NCI-H2196 treated with DMSO at 0.1 percent for 48 hours (cell line): ENCODE data around the gene UBE2V1.

Source experiments
- DNase-seq: peaks from one replicate; lab custom pipeline; 2025; ENCODE audit not compliant: unreplicated experiment; lab: John Stamatoyannopoulos, UW

The UBE2V1 gene

DNA sequence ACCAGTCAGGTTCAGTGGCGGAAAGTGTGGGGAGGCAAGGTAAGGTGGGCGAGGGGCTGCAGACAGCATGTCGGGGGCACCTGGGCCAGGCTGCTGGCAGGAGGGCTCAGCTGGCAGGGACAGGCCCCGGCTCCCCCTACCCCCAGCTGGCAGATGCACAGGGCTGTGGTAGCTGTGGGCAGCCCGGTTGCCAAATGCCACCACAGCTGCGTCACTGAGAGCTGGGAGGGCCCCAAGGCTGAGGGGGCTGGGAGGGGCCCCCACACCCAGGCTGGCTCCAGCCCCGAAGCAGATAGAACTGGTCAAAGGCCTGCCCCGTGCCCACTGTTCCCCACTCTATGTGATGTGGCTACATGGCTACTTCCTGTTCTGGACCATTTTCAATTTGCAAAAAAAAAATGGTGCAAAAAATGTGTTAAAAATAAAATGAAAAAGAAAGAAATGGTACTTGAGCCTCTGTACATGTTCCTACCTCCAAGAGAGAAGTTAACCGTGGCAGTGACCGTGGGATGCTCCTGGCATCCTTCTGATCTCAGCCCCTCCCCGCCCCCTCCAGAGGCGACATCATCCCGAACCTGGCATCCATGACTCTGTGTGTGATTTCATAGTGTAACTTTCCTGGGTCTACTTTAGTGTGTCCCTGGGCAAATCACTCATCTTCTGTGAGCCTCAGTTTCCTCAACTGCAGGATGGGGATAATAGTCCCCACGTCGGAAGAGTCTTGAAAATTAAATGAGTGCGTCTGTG is 64.4 kb downstream of the UBE2V1 start:
- no peak for DNase-seq

DNA sequence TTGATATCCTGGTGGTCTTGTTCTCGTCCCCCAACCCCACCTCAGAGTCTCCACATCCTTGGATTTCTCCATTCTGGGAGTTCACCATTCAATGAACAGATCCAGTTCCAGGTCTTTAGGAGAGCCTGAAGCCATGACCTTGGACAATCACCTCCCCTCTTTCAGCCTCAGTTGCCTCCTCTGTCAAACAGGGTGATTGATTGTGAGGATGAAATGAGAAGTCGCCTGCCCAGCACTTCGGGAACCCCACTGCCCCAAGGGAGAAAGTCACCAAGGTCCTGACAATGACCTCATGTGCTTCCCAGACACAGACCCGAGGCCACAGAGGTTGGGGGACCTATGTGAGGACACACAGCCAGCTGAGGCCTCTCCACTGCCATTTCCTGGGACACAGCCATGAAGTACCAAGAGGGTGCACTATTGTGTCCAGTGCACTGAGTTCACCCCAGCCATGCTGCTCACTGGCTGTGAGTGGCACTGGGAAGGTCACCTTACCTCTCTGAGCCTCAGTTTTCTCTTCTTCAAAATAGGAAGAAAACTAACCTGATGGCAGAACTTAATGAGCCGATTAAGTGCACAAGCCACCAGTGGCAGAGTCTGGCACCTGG is 68.5 kb downstream of the UBE2V1 start:
- no peak for DNase-seq

DNA sequence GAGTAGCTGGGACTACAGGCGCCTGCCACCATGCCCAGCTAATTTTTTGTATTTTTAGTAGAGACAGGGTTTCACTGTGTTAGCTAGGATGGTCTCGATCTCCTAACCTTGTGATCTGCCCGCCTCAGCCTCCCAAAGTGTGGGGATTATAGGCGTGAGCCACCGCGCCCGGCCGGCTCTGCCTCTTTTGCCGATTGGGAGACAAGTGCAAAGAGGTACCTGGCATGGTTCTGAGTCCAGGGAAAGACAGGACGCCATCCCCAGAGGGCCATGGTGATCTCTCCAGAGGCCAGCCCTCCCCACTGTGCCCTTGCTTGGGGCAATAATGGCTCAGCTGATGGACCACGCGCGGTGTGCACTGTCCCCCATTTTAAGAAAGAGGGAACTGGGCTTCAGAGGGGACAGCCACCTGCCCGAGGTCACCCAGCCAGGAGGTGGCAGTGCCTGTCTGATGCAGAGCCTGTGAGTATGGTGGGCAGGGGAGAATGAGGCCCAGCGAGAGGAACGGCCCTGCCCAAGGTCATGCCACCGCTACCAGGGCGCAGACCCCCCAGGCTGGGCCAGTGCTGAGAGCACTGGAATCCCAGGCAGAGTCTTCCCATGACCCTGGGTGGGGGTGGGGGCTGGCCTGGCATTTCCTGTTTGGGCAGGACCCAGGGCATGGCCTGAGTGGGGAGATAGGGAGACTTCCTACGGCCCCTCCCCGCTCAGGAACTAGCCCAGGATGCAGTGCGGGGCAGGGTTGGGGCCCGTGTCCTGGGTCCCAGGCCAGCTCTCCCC is 69.2 kb downstream of the UBE2V1 start:
- no peak for DNase-seq

DNA sequence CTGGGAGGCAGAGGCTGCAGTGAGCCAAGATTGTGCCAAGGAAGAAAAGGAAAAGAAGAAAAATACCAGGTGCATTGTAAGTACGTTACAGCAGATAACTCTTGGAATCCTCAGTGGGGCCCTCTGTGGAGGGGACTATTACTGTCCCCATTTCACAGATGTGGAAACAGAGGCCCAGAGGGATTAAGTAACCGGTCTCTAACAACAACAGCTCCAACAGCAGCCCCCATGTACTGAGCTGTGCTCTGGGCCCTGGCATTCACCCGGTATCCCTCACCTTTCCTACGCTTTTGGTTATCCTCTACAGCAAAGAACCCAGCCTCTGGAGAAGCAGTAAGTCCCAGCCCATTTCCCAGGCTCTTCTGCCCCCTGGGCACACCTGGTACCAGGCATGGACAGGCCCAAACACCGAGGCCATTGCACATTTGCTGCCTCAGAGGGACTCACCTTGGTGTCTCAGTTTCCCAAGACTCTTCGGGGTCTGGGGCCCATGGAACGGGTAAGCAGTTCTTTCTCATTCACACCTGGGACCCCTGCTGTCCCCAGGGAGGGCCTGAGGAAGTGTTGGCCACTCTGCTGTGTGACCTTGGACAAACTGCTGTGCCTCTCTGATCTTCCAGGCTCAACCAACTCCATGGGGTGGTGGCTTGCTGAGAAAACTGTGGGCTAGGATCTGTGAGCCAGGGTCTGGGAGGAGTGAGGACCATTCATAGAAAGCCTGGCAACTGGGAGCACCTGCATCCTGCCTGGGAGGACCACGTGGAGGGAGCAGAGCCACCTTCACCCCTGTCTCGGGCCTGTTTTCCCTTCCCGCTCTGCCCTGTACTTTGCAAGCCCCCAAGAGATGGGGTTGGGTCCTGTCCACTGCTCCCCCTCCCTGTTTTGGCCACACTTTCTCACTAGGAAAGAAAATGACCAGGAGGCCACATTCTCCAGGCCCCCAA is 70.3 kb downstream of the UBE2V1 start:
- DNase-seq: no peak

DNA sequence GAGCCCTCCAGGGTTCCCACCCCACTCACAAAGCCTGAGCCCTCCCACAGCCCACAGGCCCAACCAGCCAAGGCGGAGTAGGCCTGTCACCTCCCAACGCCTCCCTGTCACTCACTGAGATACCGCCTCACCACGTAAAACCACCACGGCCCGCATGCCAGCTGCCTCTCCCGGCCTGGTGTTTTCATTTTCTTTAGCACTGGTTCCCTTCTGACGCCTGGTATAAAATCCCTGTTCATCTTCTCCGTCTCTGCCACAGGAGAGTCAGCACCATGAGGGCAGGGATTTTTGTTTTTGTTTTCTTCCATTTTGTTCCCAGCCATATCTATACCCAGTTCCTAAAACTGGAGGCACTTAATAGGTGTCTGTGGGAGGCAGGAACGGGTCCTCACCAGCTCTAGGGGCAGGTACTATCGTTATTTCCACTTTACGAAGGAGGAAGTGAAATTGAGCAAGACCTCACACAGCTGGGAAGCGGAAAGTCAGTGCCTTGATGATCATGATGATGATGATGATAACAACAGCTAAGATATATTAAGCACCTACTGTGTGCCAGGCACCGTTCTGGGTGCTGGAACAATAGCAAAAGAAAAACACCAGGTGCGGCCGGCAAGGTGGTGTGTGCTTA is 71.6 kb downstream of the UBE2V1 start:
- no peak for DNase-seq

DNA sequence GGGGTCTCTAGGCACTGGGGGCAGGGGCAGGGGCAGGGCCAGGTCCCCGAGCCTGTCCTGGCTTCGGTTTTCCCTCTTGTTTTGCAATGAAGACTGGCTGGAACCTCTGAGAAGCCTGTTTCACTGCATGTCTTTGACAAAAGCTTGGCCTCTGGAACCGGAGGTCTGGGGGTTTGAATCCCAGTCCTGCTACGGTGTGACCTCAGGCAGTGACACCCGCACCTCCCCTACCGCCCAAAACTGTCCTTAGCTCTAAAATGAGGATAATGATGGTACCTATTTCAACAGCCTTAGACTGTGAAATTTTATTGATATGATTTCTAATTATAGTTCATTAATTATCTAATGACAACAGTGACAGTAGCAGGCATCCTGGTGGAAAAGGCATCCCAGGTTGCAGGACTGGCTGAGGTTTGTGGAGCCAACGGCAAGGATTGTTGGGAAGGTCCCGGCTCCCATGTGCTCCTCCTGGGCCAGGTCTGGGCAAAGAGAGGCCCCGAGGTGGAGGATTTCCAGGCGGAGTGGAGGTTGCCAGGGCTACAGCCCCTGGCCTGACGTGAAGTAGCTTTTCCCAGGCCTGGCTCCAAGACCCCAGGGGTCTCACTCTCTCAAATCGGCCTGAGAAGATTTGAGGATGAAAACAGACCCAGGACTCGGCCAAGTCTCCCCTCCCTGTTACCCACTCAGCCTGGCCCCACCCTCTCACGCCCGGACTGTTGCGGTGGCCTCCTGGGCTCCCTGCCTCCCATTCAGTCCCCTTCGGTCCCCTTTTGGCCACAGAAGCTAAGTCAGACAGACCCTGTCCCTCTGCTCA is 72.3 kb downstream of the UBE2V1 start:
- no peak for DNase-seq

DNA sequence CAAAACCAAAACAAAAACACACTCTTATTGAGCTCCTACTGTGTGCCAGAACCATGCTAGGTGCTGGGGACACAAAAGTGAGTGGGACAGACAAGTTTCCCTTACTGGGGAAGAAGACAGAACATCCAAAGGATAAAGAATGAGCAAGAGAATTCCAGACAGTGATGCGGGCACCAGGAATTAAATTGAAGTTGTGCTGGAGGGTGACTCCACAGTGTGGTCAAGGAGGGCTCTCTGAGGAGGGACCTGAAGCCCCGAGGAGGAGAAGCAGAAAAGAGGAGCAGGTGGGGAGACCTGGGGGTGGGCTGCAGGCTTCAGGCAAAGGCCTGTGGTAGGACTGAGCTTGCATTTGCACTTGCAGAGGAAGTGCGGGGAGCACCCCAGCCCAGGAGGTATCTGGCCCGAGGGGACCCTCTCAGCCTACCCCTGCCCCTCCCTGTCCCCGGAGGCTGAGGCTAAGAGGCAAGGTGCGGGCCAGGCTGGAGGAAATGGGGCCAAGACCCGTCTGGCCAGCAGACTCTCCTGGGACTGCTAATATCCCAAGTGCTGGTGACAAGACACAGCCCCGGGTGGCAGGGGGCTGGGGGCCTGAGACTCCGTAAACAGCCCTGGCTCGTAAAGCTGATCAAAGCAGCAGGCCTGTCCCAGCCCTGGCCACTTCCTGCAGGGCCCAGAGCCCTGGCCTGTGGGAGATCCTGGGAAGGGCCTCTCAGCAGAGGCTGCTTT is 73.1 kb downstream of the UBE2V1 start:
- no peak for DNase-seq

DNA sequence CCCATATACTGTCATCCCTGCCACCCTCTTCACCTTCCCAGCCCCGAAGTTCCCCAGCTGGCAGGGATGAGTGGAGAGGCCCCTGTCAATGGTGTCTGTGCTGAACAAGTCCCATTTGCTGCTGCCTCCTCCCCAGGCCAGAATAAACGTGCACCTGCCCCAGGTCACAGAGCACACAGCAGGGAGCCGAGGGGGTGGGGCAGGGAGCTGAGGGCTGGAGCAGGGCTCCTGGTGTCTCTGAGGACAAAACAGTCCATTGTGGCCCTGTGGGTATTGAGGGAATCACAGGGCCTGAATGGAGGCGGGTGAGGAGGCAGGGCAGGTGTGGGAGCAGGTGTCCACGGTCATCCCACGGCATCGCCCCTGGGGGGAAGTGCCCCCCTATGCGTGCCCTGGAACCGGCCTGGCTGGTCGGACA is 74.4 kb downstream of the UBE2V1 start:
- peak; percentile 73 for DNase-seq

DNA sequence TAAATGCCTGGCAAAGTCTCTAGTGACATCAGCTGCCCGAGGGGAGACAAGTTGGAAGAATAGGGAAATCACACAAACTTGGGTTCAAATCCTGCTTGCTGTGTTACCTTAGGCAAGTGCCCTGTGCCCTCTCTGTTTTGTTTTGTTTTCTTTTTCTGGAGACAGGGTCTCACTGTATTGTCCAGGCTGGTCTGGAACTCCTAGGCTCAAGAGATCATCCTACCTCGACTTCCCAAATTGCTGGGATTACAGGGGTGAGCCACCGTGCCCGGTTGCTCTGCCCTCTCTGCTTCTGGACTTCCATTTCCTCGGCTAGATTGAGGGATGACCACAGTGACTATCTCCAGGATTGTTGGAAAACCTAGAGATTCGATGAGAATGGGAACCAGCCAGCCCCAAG is 74.8 kb downstream of the UBE2V1 start:
- DNase-seq: no peak

DNA sequence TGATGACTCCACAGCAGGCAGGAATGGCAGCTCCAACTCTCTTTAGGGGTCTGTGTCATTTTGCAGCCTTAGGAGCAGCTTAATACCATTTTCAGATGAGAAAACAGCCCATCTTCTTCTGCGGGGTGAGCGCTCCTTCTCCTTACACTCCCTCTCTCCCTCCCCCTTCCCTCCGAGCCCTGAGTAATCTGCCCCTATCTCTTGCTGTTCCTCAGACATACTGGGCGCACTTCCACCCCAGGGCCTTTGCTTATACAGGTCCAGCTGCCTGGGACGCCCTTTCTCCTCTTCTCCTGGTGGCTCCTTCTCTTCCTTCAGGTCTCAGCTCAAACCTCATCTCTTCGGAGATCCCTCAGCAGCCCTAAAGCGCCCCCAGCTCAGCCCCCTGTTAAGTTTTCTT is 75.4 kb downstream of the UBE2V1 start:
- DNase-seq: no peak

DNA sequence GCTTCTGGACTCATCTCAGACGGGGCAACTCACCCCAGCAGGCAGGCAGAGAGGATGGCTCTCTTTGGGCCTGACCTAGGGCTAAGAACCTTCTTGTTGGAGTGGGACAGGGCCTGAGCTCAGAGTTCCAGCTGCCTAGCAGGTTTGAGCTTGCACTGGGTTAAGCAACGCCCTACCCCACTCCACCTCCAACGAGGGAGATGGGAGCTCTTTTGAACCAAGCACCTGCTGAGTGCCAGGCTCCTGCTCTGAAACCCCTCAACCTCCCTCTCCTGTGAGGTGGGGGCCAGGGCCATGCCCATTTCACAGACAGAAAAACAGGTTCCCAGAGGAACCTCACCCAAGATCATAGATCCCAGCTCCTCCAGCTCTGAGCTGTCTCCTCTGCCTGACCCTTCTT is 75.8 kb downstream of the UBE2V1 start:
- DNase-seq: no peak

DNA sequence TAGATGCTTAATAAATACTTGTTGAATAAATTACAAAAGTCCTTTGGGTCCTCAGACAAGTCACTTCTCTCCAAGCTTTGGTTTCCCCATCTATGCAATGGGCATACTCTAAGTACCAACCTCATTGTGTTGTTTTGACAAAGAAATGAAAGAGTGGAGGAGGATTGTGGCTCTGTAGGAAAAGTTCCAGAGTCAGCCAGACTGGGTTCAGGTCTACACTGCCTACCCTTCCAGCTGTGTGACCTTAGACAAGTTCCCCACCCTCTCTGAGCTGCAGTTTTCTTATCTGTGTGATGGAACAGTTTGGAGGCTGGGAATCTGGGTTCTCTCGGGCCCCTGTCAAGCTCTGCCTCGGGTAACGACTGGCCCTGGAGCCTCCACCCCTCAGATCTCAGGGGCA is 76.2 kb downstream of the UBE2V1 start:
- no peak for DNase-seq

DNA sequence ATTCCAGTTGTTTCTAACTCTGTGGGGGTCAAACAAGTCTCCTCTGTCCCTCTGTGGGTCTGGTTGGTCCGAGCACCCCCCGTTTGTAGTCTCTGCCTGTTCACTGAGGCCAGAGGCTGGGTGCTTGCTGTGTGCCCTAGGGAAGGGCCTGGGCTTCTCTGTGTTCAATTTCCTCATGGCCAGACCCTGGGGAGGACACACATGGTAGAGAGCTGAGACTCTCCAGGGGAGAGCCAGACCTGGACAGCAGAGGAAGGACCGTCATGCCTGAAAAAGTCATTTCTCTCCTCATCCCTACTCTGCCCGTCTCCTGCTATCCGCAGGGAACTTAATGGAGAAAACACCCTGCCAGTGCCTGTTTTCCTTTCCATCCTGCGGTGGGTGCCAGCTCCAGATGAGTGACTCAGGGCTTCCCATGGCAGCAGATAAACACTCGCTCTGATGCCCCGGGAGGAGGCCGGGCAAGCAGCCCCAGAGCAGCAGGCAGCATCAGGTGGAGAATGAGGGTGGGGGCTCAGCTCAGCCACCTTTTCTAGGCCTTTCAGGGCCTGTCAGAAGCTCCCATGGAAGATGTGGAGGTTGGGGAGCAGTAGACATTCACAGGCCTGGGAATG is 78.3 kb downstream of the UBE2V1 start:
- no peak for DNase-seq

DNA sequence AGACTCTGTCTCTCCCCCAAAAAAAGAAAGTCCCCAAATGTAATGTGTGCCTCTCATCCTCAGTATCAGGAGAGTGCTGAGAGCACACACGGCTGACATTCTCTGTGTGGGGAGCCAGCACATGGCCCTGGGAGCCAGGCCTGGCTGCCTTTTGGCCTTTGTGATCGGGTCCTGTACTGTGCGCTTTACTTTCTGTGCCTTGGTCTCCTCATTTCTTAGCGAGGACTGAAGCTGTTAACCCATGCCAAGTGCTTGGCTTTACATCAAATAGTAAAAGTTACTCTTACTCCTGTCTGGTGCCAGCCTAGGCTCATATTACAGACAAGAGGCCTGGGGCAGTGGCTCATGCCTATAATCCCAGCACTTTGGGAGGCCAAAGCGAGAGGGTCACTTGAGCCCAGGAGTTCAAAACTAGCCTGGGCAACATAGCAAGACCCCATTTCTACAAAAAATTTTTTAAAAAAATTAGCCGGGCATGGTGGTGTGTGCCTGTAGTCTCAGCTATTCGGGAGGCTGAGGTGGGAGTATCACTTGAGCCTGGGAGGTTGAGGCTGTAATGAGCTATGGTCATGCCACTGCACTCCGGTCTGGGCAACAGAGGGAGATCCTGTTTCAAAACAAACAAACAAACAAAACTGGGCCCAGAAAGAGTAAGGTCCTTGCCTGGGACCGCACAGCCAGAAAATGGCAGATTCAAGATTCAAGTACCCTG is 79.8 kb downstream of the UBE2V1 start:
- no peak for DNase-seq
